GM12891 (cell line): ENCODE measurements around the gene FGD5.

Experiments used
- POLR2A ChIP-seq: IDR thresholded peaks from 2 replicates; pipeline ENCODE4 v1.6.1; 2011; ENCODE audit warnings: low read depth, low read length, control low read depth
- POLR2AphosphoS5 ChIP-seq: IDR thresholded peaks from 2 replicates; pipeline ENCODE4 v1.6.1; 2011; ENCODE audit warnings: low read depth, low read length, control low read depth

DNA sequence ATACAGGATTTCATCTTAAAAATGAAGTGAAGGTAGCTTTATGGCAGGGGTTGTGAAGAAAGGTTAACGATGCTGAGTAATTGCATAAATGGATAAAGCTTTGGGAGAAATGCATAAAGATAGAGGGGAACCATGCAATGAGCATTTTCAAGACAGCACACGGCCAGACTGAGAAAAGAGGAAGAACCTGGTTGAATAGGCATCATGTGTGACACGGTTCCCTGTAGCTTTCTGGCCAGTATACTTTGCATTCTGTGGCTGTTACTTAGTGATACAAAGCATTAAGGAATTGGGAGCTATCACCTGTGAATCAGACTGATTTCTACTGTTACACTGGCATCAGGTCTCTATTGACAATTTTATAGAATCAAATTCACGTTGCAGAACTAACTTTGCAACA lies 161.9 kb downstream of the FGD5 start:
- TF ChIP-seq POLR2AphosphoS5 (no peak), POLR2A (no peak)
